HEK293T (cell line): ENCODE data around the gene USP32.
"Not testable (repeated sequence)": the region's sequence is repeated elsewhere in the genome, so short reads cannot be mapped to it uniquely, and the experiment has no call there.

Experiments used
- CTCF ChIA-PET: fragments of 350-600 bp; formaldehyde crosslinking; extraction: SDS; loops from one replicate; lab custom pipeline; 2021; ENCODE audit warnings: antibody characterized with exemption, inconsistent platforms; lab: Yijun Ruan, JAX
- POLR2A ChIA-PET: fragments of 350-600 bp; formaldehyde crosslinking; extraction: SDS; loops from one replicate; lab custom pipeline; 2020; ENCODE audit warnings: antibody characterized with exemption, inconsistent platforms; lab: Yijun Ruan, JAX
- DNase-seq: peaks from one replicate; pipeline ENCODE4 v3.0.0; 2012; ENCODE audit warnings: mixed read lengths; ENCODE audit errors: extremely low spot score
- ARNT ChIP-seq: fragments of 450-650 bp; IDR thresholded peaks from 2 replicates; pipeline ENCODE4 v1.6.1; 2017; ENCODE audit warnings: mild to moderate bottlenecking
- BHLHE40 ChIP-seq: fragments of 450-650 bp; IDR thresholded peaks from 2 replicates; pipeline ENCODE4 v1.6.1; 2016; ENCODE audit warnings: mild to moderate bottlenecking, moderate library complexity, borderline replicate concordance
- CTBP1 ChIP-seq: fragments of 450-650 bp; IDR thresholded peaks from 2 replicates; pipeline ENCODE4 v1.6.1; 2016; ENCODE audit warnings: borderline replicate concordance
- ELF4 ChIP-seq: fragments of 450-650 bp; IDR thresholded peaks from 2 replicates; pipeline ENCODE4 v1.6.1; 2017; ENCODE audit warnings: antibody characterized with exemption
- FOXA1 ChIP-seq: fragments of 450-650 bp; IDR thresholded peaks from 2 replicates; pipeline ENCODE4 v1.6.1; 2016; ENCODE audit warnings: mild to moderate bottlenecking
- FOXK2 ChIP-seq: fragments of 450-650 bp; IDR thresholded peaks from 2 replicates; pipeline ENCODE4 v1.6.1; 2016; ENCODE audit warnings: mild to moderate bottlenecking
- FOXM1 ChIP-seq: fragments of 450-650 bp; IDR thresholded peaks from 2 replicates; pipeline ENCODE4 v1.6.1; 2017; ENCODE audit warnings: mild to moderate bottlenecking, borderline replicate concordance
- HDGF ChIP-seq: fragments of 450-650 bp; IDR thresholded peaks from 2 replicates; pipeline ENCODE4 v1.6.1; 2017; ENCODE audit warnings: antibody characterized with exemption, borderline replicate concordance
- L3MBTL2 ChIP-seq: fragments of 450-650 bp; conservative IDR thresholded peaks from 2 replicates; pipeline ENCODE4 v1.6.1; 2016; ENCODE audit warnings: mild to moderate bottlenecking
- LEF1 ChIP-seq: fragments of 450-650 bp; IDR thresholded peaks from 2 replicates; pipeline ENCODE4 v1.6.1; 2017; ENCODE audit warnings: mild to moderate bottlenecking, borderline replicate concordance
- NFRKB ChIP-seq: fragments of 450-650 bp; IDR thresholded peaks from 2 replicates; pipeline ENCODE4 v1.6.1; 2016; ENCODE audit warnings: mild to moderate bottlenecking, moderate library complexity
- SP1 ChIP-seq: fragments of 450-650 bp; IDR thresholded peaks from 2 replicates; pipeline ENCODE4 v1.6.1; 2017
- SUZ12 ChIP-seq: fragments of 450-650 bp; IDR thresholded peaks from 2 replicates; pipeline ENCODE4 v1.6.1; 2016; ENCODE audit warnings: mild to moderate bottlenecking
- TARDBP ChIP-seq: fragments of 450-650 bp; IDR thresholded peaks from 2 replicates; pipeline ENCODE4 v1.6.1; 2016
- ZNF384 ChIP-seq: fragments of 450-650 bp; IDR thresholded peaks from 2 replicates; pipeline ENCODE4 v1.6.1; 2016
- TF ChIP-seq, protein P1 (sequence below): fragments of 450-650 bp; IDR thresholded peaks from 2 replicates; pipeline ENCODE4 v1.6.1; 2016

Gene USP32

DNA sequence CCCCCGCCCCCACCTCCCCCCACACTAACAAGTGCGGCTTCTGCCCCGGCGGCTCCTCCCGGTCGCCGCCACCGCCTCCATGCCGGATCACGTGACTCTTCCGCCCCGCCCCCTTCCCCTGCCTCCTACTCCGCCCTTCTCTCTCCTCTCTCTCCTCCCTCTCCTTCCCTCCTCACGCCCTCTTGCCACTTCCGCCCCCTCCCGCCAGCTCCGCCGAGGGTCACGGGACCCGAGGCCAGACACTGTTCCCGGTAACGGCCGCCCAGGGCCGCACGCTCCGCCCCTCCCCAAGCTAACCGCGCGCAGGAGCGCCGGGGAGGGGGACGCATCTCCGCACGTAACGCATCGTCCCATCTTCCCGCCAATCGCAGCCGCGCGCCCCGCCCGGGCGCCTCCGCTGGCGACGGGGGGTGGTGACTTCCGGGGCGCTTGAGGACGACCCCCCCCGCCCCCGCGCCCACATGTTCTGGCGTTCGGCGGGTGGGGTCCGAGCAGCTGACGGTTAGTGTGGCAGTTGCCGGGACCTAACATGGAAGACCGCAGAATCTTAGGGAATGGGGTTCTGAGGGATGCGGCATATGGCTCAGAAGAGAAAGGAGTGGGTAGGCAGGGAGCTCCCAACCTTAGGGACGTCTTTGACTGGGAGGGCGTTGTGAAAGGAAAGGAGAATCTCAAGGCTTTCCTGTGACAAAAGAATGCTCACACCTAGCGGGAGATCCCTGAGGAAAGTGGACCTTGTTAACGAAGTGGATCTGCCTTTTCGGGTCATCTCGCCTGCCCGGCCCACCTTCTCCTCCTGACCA is at the start of gene USP32:
Gene USP32 (minus strand): TSS at position 92 of the 803 bp plus-strand sequence. CDS start 194 bp downstream, outside the sequence.
- peak; percentile 93 for DNase-seq
- TF ChIP-seq FOXM1 = peak; percentile 93
- no peak for TF ChIP-seq TARDBP
- TF ChIP-seq LEF1 = 0 out of 2 replicates have a peak, but pooled peaks have one; percentile 28
- TF ChIP-seq SUZ12 = no peak
- no peak for TF ChIP-seq FOXK2
- TF ChIP-seq CTBP1 = peak; percentile 53
- 0 out of 2 replicates have a peak, but pooled peaks have one; percentile 27 for TF ChIP-seq ARNT
- TF ChIP-seq ZNF384 = no peak
- no peak for TF ChIP-seq NFRKB
- TF ChIP-seq BHLHE40 = no peak
- TF ChIP-seq SP1 = no peak
- TF ChIP-seq ELF4 = peak; percentile 68
- peak; percentile 65; the same call in 1 of the 2 replicates for TF ChIP-seq HDGF
- peak; percentile 84 for TF ChIP-seq L3MBTL2
- TF ChIP-seq, protein P1, sequence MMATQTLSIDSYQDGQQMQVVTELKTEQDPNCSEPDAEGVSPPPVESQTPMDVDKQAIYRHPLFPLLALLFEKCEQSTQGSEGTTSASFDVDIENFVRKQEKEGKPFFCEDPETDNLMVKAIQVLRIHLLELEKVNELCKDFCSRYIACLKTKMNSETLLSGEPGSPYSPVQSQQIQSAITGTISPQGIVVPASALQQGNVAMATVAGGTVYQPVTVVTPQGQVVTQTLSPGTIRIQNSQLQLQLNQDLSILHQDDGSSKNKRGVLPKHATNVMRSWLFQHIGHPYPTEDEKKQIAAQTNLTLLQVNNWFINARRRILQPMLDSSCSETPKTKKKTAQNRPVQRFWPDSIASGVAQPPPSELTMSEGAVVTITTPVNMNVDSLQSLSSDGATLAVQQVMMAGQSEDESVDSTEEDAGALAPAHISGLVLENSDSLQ = no peak
- no peak for TF ChIP-seq FOXA1
- ChIA-PET POLR2A (interaction anchor here (0.5 to 1.8 kb wide), 14 partner anchors 8 to 160 kb away, joined by 3 to 14 read pairs (median 4); no protein-coding TSS in a partner anchor), CTCF (no interaction called here)

DNA sequence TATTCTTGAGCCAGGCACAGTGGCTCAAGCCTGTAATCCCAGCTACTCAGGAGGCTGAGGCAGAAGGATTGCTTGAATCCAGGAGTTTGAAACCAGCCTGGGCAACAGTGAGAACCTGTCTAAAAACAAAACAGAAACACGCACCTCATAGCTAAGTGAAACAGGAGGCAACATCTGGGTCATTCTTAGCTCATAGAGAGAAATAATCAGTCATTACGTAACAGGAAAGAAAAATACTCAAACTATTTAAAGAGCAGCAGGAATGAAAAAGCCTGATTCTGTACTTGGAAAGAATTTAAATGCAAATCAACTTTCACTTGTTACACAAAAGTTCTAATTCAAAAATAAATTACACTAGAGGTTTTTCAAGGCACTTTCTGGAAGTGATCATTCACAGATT is 47.6 kb upstream of the USP32 start:
- DNase-seq = no peak
- POLR2A ChIA-PET = no interaction called here
- CTCF ChIA-PET = interaction anchor here (0.7 kb wide), 1 partner anchor 207 kb away, joined by 3 read pairs; no protein-coding TSS in a partner anchor
- TF ChIP-seq HDGF (no peak), ZNF384 (no peak), NFRKB (no peak), L3MBTL2 (no peak), TARDBP (no peak), FOXM1 (no peak), LEF1 (no peak), SP1 (no peak), SUZ12 (no peak)

GRCh38 chr17:60436676-60437075 is 44.7 kb upstream of the USP32 start:
- TF ChIP-seq SP1 = no peak
- no peak for TF ChIP-seq FOXM1
- TF ChIP-seq ELF4 = no peak
- TF ChIP-seq ZNF384 = no peak
- TF ChIP-seq FOXK2 = no peak
- no peak for TF ChIP-seq L3MBTL2
- TF ChIP-seq SUZ12 = no peak
- no peak for TF ChIP-seq HDGF
- no peak for TF ChIP-seq NFRKB
- TF ChIP-seq TARDBP = no peak
- TF ChIP-seq LEF1 = no peak
- TF ChIP-seq CTBP1 = no peak
- TF ChIP-seq BHLHE40 = no peak
- no peak for TF ChIP-seq FOXA1
- no peak for TF ChIP-seq ARNT
- TF ChIP-seq, protein P1 = no peak
- DNase-seq = no peak
- CTCF ChIA-PET = no interaction called here
- POLR2A ChIA-PET = no interaction called here

DNA sequence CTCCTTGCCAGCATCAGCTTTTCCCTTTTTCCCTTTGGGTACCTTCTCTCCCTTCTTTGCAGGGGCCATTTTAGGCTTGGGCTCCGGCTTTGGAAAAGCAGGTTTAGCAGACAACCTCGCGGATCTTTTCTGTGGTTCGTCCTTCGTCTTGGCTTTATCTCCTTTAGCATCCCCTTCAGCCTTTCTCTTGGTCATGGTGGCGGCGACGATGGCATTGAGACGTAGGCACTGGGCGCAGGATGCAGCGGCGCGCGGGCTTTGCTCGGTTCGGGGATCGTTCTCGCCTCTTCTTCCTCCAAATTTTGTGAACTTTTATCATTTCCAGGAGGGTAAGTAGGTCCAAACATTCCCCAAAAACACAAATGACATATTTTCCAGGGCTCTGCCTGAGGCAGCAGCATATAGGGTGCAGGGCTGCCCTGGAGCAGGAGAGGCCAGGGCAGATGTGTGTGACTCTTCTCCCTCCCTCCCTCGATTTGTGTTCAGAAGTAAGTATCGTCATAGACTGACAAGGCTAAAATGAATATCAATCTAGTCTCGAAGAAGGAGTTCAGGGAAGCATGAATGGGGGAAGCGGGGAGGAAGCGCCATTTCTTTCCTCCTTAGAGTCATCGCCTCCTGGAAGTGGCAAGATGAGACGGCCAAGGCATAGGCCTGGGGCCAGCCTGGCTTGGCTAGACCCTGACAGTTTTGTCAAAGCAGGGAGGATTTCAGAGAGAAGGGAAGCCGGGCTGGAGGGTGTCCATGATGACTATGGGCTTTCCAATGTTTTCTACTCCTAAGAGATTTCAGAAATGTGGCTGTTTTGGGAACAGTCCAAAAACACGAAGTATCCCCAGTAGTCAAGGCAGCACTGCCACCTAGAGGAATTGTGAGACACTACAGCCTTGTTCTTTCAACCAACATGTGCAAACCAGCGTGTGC is 43.6 kb upstream of the USP32 start:
- POLR2A ChIA-PET = no interaction called here
- DNase-seq = peak; percentile 79
- CTCF ChIA-PET = no interaction called here
- TF ChIP-seq ZNF384 (no peak), NFRKB (no peak), LEF1 (no peak), FOXK2 (no peak), SUZ12 (no peak), BHLHE40 (no peak), SP1 (no peak), L3MBTL2 (no peak)
- TF ChIP-seq, protein P1 = no peak

GRCh38 chr17:60433021-60433997 is 41.4 kb upstream of the USP32 start:
- POLR2A ChIA-PET, CTCF ChIA-PET, DNase-seq: not testable (repeated sequence)

- DNase-seq = not testable (repeated sequence)
Measured at GRCh38 chr17:60430561-60430960, 38.6 kb upstream of the USP32 start.

GRCh38 chr17:60428491-60428890 is 36.6 kb upstream of the USP32 start:
- CTCF ChIA-PET = interaction anchor here (0.7 kb wide), 1 partner anchor 86 kb away, joined by 5 read pairs; no protein-coding TSS in a partner anchor
- DNase-seq, POLR2A ChIA-PET: not testable (repeated sequence)

More at GRCh38 chr17:60430561-60430960, 38.6 kb upstream of the USP32 start:
- CTCF ChIA-PET, POLR2A ChIA-PET: not testable (repeated sequence)
